Bone marrow (tissue), 2 donors: Measurements from ENCODE around the gene VTN.

Experiments used
- DNase-seq, 2 donors: peaks; one replicate each; lab custom pipeline; 2025; lab: John Stamatoyannopoulos, UW

Gene VTN

DNA sequence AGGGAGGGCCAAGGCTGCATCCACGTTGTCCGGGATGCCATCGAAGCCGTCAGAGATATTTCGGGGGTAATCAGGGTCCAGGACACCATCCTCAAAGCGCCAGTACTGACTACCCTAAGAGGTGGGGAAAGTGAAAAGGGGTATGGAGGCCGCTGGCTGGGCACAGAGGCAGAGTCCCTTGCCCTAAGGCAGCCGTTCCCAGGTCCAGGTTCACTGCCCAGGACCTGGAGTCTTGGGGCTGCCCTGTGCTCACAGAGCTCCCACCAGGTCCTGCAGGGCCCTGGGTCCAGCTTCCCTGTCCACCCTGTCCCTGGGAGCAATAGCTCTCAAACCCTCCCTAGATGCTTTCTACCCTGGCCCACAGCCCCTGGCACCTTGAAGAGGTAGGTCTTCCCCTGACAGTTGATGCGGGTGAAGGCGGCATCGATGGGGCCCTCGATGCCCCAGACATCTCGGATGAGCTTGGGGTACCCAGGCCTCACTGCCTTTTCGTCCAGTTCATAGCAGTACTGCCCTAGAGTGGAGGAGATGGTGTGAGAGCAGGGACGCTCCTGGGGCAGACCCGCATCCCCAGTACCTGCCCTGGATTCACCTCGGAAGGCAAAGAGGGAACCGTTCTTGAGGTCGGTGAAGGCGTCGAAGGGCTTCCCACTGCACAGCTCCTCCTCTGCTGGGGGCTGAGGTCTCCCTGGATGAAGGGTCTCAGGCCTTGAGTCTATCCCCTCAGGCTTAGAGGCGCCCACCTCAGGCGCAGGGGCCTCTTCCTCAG lies 1.0 kb downstream of the VTN start:
- DNase-seq: no peak

DNA sequence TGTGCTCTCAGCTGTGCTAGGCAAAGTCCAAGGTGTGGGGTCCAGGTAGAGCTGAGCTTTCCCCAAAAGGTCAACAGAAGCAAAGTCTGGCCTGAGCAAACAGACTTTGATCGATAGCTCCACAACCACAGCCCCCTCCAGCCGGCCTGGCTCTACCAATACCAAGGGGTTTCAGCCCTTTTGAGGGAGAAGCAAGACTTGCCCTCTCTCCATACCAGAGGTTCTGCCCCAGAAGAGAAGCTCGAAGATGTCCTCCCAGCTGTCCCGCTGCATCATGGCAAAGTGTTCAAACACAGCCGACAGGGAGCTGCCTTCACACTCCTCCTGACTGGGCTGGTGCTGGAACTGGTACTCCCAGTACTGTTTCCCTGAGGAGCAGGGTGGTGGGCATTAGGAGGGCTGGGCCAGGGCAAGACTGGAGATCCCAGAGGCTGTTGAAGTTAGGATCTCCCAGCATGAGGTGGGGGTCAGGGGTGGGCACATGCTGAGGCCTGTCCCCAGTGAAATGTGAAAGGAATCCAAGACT lies 1.7 kb downstream of the VTN start:
- no peak for DNase-seq

DNA sequence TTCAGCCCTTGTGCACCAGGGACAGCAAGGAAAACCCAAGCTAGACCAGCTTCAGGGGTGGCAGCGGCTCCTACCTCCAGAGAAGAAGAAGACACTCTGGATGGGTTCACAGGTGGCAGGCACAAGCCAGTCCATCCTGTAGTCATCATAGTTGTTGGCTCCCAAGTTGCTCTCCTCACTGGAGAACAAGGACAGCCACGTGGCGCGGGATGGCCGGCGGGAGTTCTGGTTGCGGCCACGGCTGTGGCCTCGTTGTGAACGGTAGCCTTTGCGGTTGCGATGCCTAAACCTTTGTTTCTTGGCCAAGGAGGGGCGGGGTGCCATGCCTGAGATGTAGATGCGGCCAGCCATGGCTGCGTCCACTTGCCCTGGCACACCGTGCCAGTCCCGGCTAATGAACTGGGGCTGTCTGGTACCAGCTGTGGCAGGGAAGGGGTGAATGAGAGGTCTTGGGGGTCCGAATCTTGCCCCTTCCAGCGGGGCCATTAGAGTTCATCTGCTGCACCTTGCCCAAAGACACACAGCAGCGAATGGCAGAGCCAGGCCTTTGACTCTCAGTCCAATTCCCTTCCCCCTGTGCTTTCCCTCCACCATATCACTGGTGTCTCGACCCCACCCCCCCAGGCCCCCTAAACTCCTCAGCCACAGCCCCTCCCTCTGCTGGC lies 2.3 kb downstream of the VTN start:
- DNase-seq: no peak

DNA sequence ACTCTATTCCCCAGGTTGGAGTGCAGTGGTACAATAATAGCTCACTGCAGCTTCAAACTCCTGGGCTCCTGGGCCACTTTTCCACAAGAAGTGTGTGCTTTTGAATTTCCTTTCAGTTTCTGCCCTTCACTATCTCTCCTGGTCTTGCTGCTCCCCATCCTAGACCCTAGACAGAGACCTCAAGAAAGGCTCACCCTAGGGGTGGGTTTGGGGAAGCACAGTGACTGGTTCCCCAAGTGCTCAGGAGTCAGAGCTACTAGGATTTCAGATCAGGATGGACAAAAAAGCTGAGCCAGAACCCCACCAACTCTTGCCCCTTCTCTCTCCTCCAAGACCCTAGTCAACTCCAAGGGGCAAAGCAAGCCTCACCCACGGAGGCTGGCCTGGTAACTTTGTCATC lies 3.5 kb downstream of the VTN start:
- DNase-seq: no peak

DNA sequence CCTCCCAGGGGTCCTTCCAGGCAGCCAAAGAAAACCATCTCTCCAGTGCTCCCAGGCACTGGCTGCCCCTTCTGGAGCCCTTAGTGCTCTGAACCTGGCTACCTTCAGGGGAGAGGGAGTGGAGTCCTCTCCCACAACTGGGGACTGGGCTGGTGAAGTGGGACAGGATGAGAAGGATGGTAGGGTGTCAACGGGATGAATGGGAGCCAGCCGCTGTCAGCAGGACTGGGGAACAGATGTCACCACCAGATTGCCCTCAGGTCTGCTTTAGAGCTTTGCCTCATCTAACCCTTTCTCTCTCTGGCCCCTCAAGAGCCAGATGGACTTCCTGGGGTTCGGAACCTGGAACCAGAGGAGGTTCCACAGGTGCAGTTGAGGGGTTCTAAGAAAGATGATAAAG lies 4.6 kb downstream of the VTN start:
- DNase-seq: no peak

DNA sequence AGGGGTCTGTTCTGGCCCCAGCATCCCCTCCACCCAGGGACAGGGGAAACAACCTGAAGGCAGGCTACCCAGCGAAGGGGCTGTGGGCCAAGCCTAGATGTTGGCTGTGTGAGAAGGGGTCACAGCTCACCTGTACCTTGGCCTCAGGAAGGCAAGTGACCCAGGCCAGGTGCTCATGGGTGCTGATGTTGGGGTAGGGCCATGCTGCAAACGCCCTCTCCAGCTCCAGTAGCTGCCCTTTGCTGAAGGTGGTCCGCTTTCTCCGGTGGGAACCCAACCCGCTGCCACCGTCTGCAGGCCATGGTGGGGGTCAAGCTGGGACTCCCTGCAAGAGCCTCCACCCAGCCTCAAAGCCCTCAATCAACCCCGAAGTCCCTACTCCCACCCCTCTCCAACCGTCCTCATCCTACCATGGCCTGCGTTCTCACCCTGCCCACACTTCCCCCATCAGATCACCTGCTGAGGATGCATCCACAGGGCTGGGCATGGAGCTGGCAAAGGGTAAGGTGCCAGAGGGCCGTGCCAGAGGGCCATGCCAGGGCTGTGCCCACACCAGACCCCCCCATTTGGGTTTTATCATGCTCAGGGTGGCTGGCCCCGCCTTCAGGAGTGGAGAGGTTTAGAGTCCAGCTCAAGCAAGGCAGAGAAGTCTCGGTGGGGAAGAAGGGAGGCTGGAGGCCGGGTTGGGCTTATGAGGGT lies 5.3 kb downstream of the VTN start, which contains the start of gene SEBOX:
SEBOX (minus strand) TSS at position 535 of the 699 bp plus-strand sequence; CDS start at position 487, 48 bp downstream.
- DNase-seq: no peak

DNA sequence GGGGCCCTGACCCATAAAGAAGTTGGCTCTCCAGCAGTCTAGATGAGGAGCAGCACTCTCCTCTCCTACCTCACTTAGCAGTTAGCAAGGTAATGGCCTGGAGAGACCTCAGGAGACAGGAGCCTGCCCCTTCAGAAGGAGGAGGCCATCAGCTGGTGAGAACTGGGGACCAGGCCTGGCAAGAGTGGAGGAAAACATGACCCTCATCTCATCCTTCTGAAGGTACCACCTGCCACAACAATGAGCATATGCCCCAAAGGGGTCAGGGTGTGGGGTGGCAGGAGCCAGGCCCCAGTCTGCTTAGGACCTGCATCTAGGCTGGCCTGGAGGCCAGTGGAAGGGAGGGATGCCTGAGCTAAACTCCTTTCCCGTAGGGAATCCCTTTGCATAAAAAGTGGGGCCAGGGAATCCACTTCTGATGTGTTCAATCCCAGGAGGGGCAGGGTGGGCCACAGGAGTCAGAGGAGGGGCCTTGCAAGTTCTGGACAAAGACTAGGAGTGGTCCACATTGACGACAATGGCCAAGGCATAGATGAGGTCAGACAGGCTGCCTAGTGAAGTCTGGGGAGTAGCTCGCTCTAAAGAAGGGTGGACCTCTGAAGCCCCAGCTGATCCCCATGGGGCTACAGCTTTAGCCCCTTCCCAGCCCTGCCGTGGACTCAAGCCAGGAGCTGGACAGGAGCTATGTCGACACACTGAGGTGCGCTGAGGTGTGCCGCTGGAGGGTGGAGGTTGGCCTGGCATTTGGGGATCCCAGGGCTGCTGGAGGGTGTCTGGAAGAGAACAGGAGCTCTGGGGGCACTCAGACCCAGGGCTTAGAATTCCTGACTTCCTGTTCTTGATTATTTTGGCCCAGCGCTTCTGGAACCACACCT lies 6.1 kb downstream of the VTN start:
- no peak for DNase-seq

DNA sequence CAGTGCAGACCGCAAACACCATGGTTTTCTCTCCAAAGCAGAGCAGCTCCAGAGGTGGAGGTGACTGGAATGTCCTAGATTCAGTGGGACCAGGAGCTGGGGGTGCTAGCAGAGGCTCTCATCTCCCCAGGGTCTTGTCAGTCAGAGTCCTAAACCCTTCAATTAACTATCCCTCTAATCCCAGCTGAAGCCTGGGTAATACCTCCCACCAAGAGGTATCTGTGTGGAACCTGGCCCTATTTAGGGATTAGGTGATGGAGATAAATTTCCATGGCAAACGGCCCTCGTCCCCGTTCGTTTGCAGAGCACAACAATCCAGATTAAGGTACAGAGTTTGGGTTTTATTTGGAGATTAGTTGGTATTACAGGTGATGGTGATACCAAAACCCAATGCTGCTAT lies 6.9 kb downstream of the VTN start:
- DNase-seq: no peak

DNA sequence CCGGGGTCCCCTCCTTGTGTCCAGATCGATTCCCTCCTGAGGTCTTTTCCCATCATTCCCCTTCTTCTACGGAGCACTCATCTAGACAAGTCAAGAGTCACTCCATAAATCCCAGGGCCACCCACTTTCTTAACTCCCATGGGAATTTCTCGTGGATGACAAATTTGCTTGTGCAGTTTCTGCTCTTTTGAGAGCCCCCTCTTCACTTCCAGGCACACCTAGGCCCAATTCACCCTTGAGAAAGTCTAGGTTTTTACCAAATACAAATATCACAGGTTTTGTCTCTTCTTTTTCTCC lies 12.3 kb downstream of the VTN start:
- no peak for DNase-seq

DNA sequence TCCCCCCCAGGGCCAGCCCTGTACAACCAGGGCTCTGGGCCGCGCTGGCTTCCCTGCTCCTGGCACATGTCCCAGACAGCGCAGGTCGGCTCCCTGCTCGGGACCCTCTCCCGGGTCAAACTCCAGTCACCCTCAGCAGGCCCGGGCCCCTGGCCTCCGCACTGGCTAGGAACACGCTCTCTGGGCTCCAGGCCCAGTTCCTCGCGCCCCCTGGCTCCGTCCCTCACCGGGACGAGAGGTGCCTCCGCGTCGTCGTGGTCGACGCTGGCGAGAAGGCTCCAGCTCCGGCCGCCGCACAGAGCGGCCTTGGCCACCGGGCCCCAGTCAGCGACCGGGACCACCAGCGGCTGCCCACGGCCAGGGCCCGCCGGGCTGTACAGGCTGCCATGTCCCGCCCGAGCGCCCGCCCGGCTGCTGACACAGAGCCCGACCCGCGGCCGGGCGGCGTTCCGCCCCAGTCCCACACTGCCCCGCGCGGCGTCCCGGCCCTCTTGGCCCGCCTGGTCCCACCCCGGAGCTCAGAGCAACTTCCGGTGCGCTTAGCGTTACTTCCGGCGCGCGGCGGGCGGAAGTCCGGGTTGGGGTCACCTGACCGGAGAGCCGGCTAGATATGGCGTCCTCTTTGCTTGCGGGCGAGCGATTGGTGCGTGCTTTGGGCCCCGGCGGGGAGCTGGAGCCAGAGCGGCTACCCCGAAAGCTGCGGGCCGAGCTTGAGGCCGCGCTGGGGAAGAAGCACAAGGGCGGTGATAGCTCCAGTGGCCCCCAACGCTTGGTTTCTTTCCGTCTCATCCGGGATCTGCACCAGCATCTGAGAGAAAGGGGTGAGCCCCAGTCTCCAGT lies 12.8 kb downstream of the VTN start, which contains the start of gene POLDIP2:
POLDIP2 (minus strand) TSS at position 467 of the 840 bp plus-strand sequence; CDS start at position 388, 79 bp downstream.
- DNase-seq: peak; percentile 80 to 88

DNA sequence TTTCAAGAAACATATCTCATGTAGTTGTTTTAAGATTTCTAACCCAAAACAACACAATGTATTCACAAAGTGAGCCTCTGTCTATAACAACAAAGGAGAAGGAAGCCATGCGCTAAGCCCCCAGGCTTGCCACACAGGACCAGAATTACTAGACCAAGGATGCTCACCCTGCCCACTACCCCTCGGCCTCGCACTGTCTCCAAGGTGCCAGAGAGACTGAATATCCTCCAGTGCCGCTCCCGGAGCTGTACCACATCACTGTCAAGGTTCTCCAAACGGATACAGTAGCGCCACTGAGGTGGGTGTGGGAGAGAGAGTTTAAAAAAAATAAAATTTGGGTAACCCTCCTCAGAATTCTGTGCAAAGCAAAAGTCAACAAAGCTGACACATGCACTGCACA lies 19.8 kb downstream of the VTN start:
- no peak for DNase-seq

DNA sequence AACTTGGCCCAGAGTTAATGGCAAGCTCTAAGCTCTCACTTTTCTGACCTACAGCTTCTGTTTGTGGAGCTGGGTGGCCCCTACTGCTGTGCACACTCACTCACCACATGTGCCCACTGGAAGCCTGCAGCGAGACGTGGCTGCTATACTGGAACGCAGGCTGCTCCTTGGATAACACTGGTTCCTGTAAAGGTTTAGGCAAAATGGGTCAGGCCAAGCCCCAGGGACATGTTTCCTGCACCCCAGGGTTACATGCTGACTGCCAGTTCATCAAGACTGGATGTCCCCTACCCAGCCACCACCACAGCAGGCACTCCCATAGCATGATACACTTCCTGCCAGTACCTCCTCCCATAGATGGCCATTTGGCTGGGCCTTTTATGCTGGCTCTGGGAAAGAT lies 21.1 kb downstream of the VTN start:
- no peak for DNase-seq

DNA sequence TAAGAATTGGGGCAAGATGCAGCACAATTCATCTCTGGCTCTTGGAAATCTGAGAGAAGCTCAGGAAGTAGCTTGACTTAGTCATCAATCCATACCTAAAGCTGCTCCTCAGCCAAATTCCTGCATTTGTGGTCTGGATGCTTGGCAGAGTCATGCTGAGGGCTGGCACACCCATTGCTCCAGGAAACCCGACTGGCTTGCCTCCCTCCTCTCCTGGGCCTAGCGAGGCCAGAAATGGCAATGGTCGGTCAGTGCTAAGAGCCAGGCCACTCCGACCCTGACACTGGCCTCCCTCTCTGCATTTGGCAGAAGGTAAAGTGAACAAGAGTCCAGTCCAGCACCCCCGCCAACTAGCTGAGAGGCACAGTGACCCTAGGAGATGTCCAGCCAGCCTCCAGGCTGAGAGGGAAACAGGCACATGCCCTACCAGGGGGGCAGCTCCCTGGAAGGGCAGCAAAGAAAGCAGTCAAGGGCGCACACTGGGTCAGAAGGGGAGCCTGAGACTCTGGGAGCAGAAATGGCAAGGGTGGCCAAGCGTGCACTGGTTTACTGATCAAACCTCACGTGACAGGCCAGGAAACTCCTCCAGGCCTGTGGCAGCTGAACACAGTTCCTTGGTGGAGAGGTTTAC lies 22.7 kb downstream of the VTN start:
- DNase-seq: no peak

DNA sequence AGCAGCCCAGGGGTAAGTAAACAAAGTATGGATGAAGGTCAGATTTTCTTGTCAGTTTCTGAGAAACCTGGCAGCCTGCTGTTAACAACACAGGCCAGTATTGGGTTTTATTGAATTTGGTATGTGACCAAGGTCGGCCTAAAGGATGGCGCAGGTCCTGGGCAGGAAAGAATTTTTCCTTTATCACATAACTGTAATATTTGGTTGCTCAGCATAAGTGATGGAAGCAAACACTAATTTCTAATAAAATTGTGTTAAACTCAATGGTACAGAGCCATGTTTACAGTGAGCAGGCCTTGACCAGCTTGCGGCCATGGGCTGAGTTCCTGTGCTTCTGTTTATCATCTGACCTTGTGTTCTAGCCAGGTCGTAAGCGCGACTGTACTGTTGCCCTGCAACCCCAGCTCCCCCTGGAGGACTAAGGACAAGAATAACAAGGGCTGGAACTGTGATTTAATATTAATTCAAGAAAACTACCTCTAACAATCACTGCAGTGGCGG lies 23.3 kb downstream of the VTN start:
- DNase-seq: no peak

DNA sequence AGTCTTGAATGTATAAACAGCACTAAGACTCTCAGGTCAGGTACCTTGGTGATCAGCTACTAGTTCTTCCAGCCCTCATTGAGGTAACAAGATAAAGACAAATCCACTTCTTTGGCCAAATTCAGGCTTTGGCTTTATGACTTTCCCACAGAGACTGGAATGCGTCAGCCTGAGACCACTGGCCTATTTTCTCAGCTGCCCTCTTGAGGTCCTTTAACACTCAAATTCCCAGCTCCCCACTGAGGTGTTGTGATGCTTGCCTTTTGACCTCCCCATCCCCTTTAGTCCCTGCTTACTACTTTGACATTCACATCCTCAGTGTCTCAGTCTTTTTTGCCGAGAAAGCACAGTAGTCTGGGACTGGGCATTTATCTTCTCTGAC lies 23.9 kb downstream of the VTN start:
- no peak for DNase-seq

DNA sequence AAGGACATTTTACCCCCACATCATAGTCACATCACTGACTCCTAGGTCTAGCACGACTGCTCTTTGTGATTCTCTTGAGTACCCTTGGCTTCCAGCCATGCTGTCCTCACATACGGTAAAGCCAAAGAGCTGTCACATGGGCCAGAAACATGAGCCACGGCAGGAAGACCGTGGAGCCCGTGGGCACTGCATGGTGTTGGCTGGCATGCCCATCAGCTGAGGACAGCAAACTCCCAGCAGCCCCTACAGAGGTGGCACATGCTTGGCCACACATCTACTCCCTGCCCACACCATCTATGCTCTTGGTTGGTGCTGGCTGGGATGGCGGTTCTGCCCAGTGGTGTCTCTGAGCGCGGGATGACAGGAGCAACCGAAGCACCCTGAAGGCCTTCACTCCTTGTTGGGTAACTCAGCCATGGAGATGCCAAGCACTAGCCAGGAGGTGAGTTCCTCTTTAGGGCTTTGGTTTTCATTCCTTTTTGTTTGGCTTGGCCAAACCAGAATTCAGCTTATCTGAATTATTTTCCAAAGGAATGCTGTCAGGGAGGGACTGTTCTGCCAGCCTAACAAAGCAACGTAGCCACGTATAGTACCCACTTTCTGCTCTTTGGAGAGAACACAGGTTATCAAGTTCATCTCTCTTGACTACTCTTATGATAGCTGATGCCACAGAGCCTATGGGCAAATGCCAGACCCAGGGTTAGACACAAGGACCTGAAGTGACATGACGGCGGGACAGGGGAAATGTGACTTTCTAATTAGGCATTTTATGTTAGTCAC lies 24.5 kb downstream of the VTN start:
- no peak for DNase-seq

DNA sequence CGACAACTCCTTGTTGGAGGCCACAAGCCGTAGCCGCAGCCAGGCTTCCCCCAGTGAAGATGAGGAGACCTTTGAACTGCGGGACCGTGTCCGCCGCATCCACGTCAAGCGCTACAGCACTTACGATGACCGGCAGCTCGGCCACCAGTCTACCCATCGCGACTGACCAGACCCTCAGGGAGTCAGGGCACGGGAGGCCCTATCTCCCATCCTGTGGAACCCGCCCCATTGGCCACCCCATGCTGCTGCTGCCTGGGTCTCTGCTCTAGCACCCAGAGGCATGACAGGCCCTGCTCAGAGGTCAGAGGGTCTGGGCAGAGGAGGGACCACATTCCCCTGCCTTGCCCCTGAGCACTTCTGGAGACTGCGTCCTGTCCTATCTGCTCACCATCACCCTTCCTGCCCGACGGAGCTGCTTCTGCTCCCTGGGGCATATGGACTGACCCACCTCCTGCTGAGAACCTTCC lies 25.6 kb downstream of the VTN start:
- DNase-seq: no peak

DNA sequence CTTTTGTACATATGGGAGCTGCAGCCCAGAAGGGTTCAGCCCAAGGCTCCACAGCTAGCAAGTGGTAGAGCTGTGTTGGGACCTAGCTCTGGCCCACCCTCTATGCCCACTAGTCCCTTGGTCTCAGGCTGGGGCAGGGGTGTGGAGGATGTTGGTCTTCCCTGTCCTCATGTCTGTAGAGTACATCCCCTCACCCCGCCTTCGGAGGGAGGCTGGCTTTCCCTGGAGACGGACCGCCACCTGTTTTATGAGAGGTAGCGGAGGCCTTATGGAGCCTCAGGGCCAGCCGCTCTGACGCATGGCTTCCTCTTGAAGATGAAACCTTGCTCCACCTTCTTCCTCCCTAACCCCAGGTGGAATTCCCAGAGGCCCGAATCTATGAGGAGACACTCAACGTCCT lies 26.1 kb downstream of the VTN start:
- DNase-seq: no peak

DNA sequence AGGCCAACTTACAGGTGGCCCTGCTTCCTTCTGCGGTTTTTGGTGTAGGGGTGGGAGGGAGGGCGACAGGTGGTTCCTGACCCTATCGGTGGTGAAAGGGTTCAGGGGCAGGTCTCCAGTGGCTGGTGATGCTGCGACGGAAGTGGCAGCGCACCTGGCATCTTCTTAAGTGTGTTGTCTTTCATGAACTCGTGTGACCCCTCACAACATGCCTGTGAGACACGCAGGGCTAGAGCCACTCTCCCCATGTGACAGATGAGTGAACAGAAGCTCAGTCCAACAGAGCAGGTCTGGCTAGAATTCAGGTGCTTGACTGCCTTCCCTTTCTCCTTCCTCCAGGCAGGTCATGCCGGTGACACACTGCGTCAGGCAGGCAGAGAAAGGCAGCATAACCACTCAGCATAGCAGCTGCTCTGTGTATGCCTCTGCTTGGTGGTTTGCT lies 26.6 kb downstream of the VTN start:
- no peak for DNase-seq
